A673 (cell line): ENCODE measurements around the gene R3HDM4. TPM values are rescaled to one million over a fixed set of nuclear protein-coding genes. Genes with fewer than 3 reads are reported as not detected.

Source experiments
- BruUV-seq: library from RNA; stranded (reverse); fragments of 400-500 nt; replicated peaks from 2 replicates; lab custom pipeline; 2021; lab: Mats Ljungman, UMichigan
- CTCF ChIA-PET: fragments of 300-600 bp; sonication (Branson Sonifier 250); formaldehyde crosslinking; loops from one replicate; lab custom pipeline; 2022; ENCODE audit warnings: antibody characterized with exemption; lab: Charles Lee
- POLR2A ChIA-PET: fragments of 300-600 bp; sonication (Branson Sonifier 250); formaldehyde crosslinking; loops from one replicate; lab custom pipeline; 2022; ENCODE audit warnings: antibody characterized with exemption; ENCODE audit not compliant: low non-redundant PET; lab: Charles Lee
- DNase-seq: peaks from one replicate; pipeline ENCODE4 v3.0.0-alpha.2; 2015; ENCODE audit warnings: low spot score
- H3K27ac ChIP-seq: fragments of 200-600 bp; sonication (generic); 2 replicates; pipeline ENCODE4 v1.5.1; 2016; ENCODE audit warnings: mixed run types, low read depth, mild to moderate bottlenecking, mixed read lengths, antibody characterized with exemption, low read length; ENCODE audit not compliant: poor library complexity, severe bottlenecking
- H3K27me3 ChIP-seq: fragments of 200-600 bp; sonication (generic); replicated peaks from 2 replicates; pipeline ENCODE4 v1.6.1; 2017; ENCODE audit warnings: mixed run types, low read depth, mild to moderate bottlenecking, mixed read lengths, antibody characterized with exemption, low read length; ENCODE audit not compliant: insufficient read depth, poor library complexity
- H3K36me3 ChIP-seq: fragments of 200-600 bp; sonication (generic); 2 replicates; pipeline ENCODE4 v1.6.1; 2016; ENCODE audit warnings: mixed run types, mild to moderate bottlenecking, mixed read lengths, antibody characterized with exemption, low read length; ENCODE audit not compliant: insufficient read depth, poor library complexity, severe bottlenecking
- H3K4me1 ChIP-seq: fragments of 200-600 bp; sonication (generic); 2 replicates; pipeline ENCODE4 v1.6.1; 2017; ENCODE audit warnings: mixed run types, mild to moderate bottlenecking, mixed read lengths, antibody characterized with exemption, low read length; ENCODE audit not compliant: insufficient read depth, poor library complexity, severe bottlenecking
- H3K4me3 ChIP-seq: fragments of 200-600 bp; sonication (generic); 2 replicates; pipeline ENCODE4 v1.5.1; 2016; ENCODE audit warnings: low read depth, mixed run types, mild to moderate bottlenecking, mixed read lengths, low read length; ENCODE audit not compliant: poor library complexity, severe bottlenecking
- H3K9me3 ChIP-seq: fragments of 200-600 bp; sonication (generic); 2 replicates; pipeline ENCODE4 v1.6.1; 2016; ENCODE audit warnings: mixed run types, low read depth, mild to moderate bottlenecking, mixed read lengths, antibody characterized with exemption, low read length; ENCODE audit not compliant: poor library complexity, severe bottlenecking
- CTCF ChIP-seq: fragments of 300-800, 200-600 bp; sonication (generic); conservative IDR thresholded peaks from 2 replicates; pipeline ENCODE4 v1.5.1; 2017; ENCODE audit warnings: low read depth, mild to moderate bottlenecking, antibody characterized with exemption, low read length, moderate library complexity, mixed read lengths
- EZH2 ChIP-seq: fragments of 200-600 bp; sonication (generic); IDR thresholded peaks from 2 replicates; pipeline ENCODE4 v1.6.1; 2017; ENCODE audit warnings: borderline replicate concordance, low read depth, mild to moderate bottlenecking, mixed read lengths, antibody characterized with exemption, low read length; ENCODE audit not compliant: poor library complexity, severe bottlenecking
- intact Hi-C: fragments of 100-400 bp; cut with micrococcal nuclease; formaldehyde crosslinking; loops from one replicate; pipeline ENCODE4 v1.10.0; 2022; ENCODE audit not compliant: unreplicated experiment
- total RNA-seq: library from RNA; stranded (reverse); gene quantifications from 2 replicates; pipeline ENCODE4 v1.2.3, GENCODE V29; 2021

The R3HDM4 gene
- total RNA-seq, 1 experiment from 2014 or later: 39.3 TPM

GRCh38 chr19:900043-900301 lies 13.0 kb downstream of the R3HDM4 start:
- Histone ChIP-seq H3K9me3 (no peaks in the 10 kb centered on the region), H3K4me3 (no peak overlapping the region), H3K27me3 (no peaks in the 10 kb centered on the region), H3K27ac (no peak overlapping the region), H3K4me1 (peaks cover 8% of the 10 kb centered on the region), H3K36me3 (peaks cover 4% of the 10 kb centered on the region)
- BruUV-seq: no TSS peak
- ChIA-PET CTCF (no interaction called here), POLR2A (no interaction called here)
- no peak for TF ChIP-seq EZH2
- no peak for TF ChIP-seq CTCF
- intact Hi-C loops: no loop called here
- DNase-seq: no peak

GRCh38 chr19:899336-900042 lies 13.5 kb downstream of the R3HDM4 start:
- Histone ChIP-seq H3K4me3 (no peak overlapping the region), H3K4me1 (peaks cover 8% of the 10 kb centered on the region), H3K27ac (no peak overlapping the region), H3K9me3 (no peaks in the 10 kb centered on the region), H3K36me3 (peaks cover 4% of the 10 kb centered on the region), H3K27me3 (no peaks in the 10 kb centered on the region)
- no peak for TF ChIP-seq EZH2
- TF ChIP-seq CTCF: no peak
- ChIA-PET POLR2A (no interaction called here), CTCF (no interaction called here)
- no TSS peak for BruUV-seq
- intact Hi-C loops: no loop called here
- no peak for DNase-seq

- peak; percentile 49 for DNase-seq
- H3K4me1 ChIP-seq: peaks cover 8% of the 10 kb centered on the region
- H3K36me3 ChIP-seq: peaks cover 4% of the 10 kb centered on the region
- TF ChIP-seq CTCF: no peak
- TF ChIP-seq EZH2: no peak
- H3K4me3 ChIP-seq: no peak overlapping the region
- POLR2A ChIA-PET: no interaction called here
- no TSS peak for BruUV-seq
- intact Hi-C loops: no loop called here
- no peaks in the 10 kb centered on the region for H3K27me3 ChIP-seq
- CTCF ChIA-PET: interaction anchor here (0.7 kb wide), 1 partner anchor 319 kb away, joined by 3 read pairs; no protein-coding TSS in a partner anchor
- H3K9me3 ChIP-seq: no peaks in the 10 kb centered on the region
- H3K27ac ChIP-seq: no peak overlapping the region
Observed at GRCh38 chr19:898663-899062, 14.4 kb downstream of the R3HDM4 start.
